Measurements from ENCODE around the gene DDR2. TPM values are rescaled to one million over a fixed set of nuclear protein-coding genes. Genes with fewer than 3 reads are reported as not detected.

The DDR2 gene
- total RNA-seq, 1 experiment from 2014 or later, result 0.77 TPM

- Histone ChIP-seq H3F3A (ENCODE audit: low read length, unreplicated experiment) (no peaks in the 10 kb centered on the region), H2AFZ (ENCODE audit: low read length) (no peak overlapping the region), H3K9me3 (ENCODE audit: low read length) (no peaks in the 10 kb centered on the region), H3K36me3 (ENCODE audit: low read depth, low read length) (no peaks in the 10 kb centered on the region), H3K4me1 (ENCODE audit: insufficient read depth, low read length) (no peaks in the 10 kb centered on the region), H3K4me2 (ENCODE audit: low read length) (no peak overlapping the region), H3K79me2 (ENCODE audit: low read length) (no peaks in the 10 kb centered on the region), H4K20me1 (ENCODE audit: low read length) (no peaks in the 10 kb centered on the region), H3K4me3 (ENCODE audit: low read length) (no peak overlapping the region), H3K9ac (ENCODE audit: low read length) (no peak overlapping the region), H3K9me2 (replicated peaks; ENCODE audit: low read length) (no peaks in the 10 kb centered on the region), H3K27ac (ENCODE audit: low read length) (no peak overlapping the region), H3K27me3 (ENCODE audit: low read length) (no peaks in the 10 kb centered on the region)
- ATAC-seq (no peak), DNase-seq (no peak)
- CTCF ChIA-PET, result no interaction called here
- TF ChIP-seq EZH2 (IDR thresholded peaks at IDR 0.05; ENCODE audit: low read length, unreplicated experiment) (no peak), EZH2phosphoT487 (IDR thresholded peaks at IDR 0.05; ENCODE audit: borderline replicate concordance, low read length) (no peak), CTCF (conservative IDR thresholded peaks at IDR 0.05; ENCODE audit: low read depth, low read length) (no peak)
- BruUV-seq (replicated peaks), result no TSS peak
- intact Hi-C loops (cut with micrococcal nuclease), result no loop called here
- POLR2A ChIA-PET (ENCODE audit: unreplicated experiment), result no interaction called here
Observed at GRCh38 chr1:162734047-162734446, 101.8 kb downstream of the DDR2 start.

GRCh38 chr1:162736184-162736583, 103.9 kb downstream of the DDR2 start:
- ChIA-PET CTCF (no interaction called here), POLR2A (ENCODE audit: unreplicated experiment) (no interaction called here)
- Histone ChIP-seq H3K4me2 (ENCODE audit: low read length) (no peak overlapping the region), H2AFZ (ENCODE audit: low read length) (no peak overlapping the region), H3K27me3 (ENCODE audit: low read length) (no peaks in the 10 kb centered on the region), H3K27ac (ENCODE audit: low read length) (no peak overlapping the region), H3K9ac (ENCODE audit: low read length) (no peak overlapping the region), H3K36me3 (ENCODE audit: low read depth, low read length) (no peaks in the 10 kb centered on the region), H3F3A (ENCODE audit: low read length, unreplicated experiment) (no peaks in the 10 kb centered on the region), H4K20me1 (ENCODE audit: low read length) (no peaks in the 10 kb centered on the region), H3K4me1 (ENCODE audit: insufficient read depth, low read length) (no peaks in the 10 kb centered on the region), H3K79me2 (ENCODE audit: low read length) (no peaks in the 10 kb centered on the region), H3K9me2 (replicated peaks; ENCODE audit: low read length) (no peaks in the 10 kb centered on the region), H3K4me3 (ENCODE audit: low read length) (no peak overlapping the region), H3K9me3 (ENCODE audit: low read length) (no peaks in the 10 kb centered on the region)
- no TSS peak for BruUV-seq (replicated peaks)
- intact Hi-C loops (cut with micrococcal nuclease), result no loop called here
- DNase-seq, result no peak
- no peak for ATAC-seq
- no peak for TF ChIP-seq CTCF (conservative IDR thresholded peaks at IDR 0.05; ENCODE audit: low read depth, low read length)
- no peak for TF ChIP-seq EZH2phosphoT487 (IDR thresholded peaks at IDR 0.05; ENCODE audit: borderline replicate concordance, low read length)
- TF ChIP-seq EZH2 (IDR thresholded peaks at IDR 0.05; ENCODE audit: low read length, unreplicated experiment), result no peak

- Histone ChIP-seq H3K4me1 (ENCODE audit: insufficient read depth, low read length) (no peaks in the 10 kb centered on the region), H4K20me1 (ENCODE audit: low read length) (no peaks in the 10 kb centered on the region), H3K4me2 (ENCODE audit: low read length) (no peak overlapping the region), H3K4me3 (ENCODE audit: low read length) (no peak overlapping the region), H3K36me3 (ENCODE audit: low read depth, low read length) (no peaks in the 10 kb centered on the region), H3K79me2 (ENCODE audit: low read length) (no peaks in the 10 kb centered on the region), H3F3A (ENCODE audit: low read length, unreplicated experiment) (no peaks in the 10 kb centered on the region), H3K27me3 (ENCODE audit: low read length) (no peaks in the 10 kb centered on the region), H3K9me2 (replicated peaks; ENCODE audit: low read length) (no peaks in the 10 kb centered on the region), H3K9me3 (ENCODE audit: low read length) (no peaks in the 10 kb centered on the region), H3K9ac (ENCODE audit: low read length) (no peak overlapping the region), H2AFZ (ENCODE audit: low read length) (no peak overlapping the region), H3K27ac (ENCODE audit: low read length) (no peak overlapping the region)
- no peak for ATAC-seq
- DNase-seq, result no peak
- BruUV-seq (replicated peaks), result no TSS peak
- POLR2A ChIA-PET (ENCODE audit: unreplicated experiment), result no interaction called here
- CTCF ChIA-PET, result no interaction called here
- intact Hi-C loops (cut with micrococcal nuclease), result no loop called here
- no peak for TF ChIP-seq CTCF (conservative IDR thresholded peaks at IDR 0.05; ENCODE audit: low read depth, low read length)
- TF ChIP-seq EZH2 (IDR thresholded peaks at IDR 0.05; ENCODE audit: low read length, unreplicated experiment), result no peak
- TF ChIP-seq EZH2phosphoT487 (IDR thresholded peaks at IDR 0.05; ENCODE audit: borderline replicate concordance, low read length), result no peak
Observed at GRCh38 chr1:162736633-162737067, 104.4 kb downstream of the DDR2 start.

Data from PC-3 (cell line).